H9 (cell line): ENCODE data around the gene PIGM. TPM values are rescaled to one million over a fixed set of nuclear protein-coding genes. Genes with fewer than 3 reads are reported as not detected.

ENCODE experiments used
- DNase-seq: peaks from one replicate; pipeline ENCODE4 v3.0.0-alpha.2; 2017
- H2AFZ ChIP-seq: one replicate; pipeline ENCODE4 v1.6.1; 2013; ENCODE audit warnings: mild to moderate bottlenecking, low read length, control low read depth, moderate library complexity
- H2AK5ac ChIP-seq: 2 replicates; pipeline ENCODE4 v1.6.1; 2013; ENCODE audit warnings: low read length, control low read depth, mixed read lengths; ENCODE audit not compliant: insufficient read length
- H2BK120ac ChIP-seq: one replicate; pipeline ENCODE4 v1.6.1; 2013; ENCODE audit warnings: low read depth, mild to moderate bottlenecking, low read length, control low read depth, inconsistent platforms; ENCODE audit not compliant: poor library complexity, severe bottlenecking
- H2BK12ac ChIP-seq: 2 replicates; pipeline ENCODE4 v1.6.1; 2013; ENCODE audit warnings: low read length, control low read depth, mixed read lengths, low read depth; ENCODE audit not compliant: insufficient read length
- H2BK15ac ChIP-seq: 2 replicates; pipeline ENCODE4 v1.6.1; 2013; ENCODE audit warnings: low read depth, low read length, control low read depth
- H2BK20ac ChIP-seq: one replicate; pipeline ENCODE4 v1.6.1; 2013; ENCODE audit warnings: low read depth, mild to moderate bottlenecking, low read length, control low read depth, inconsistent platforms; ENCODE audit not compliant: poor library complexity, severe bottlenecking
- H2BK5ac ChIP-seq: 2 replicates; pipeline ENCODE4 v1.6.1; 2013; ENCODE audit warnings: low read length, control low read depth, mixed read lengths; ENCODE audit not compliant: insufficient read length
- H3K14ac ChIP-seq: 2 replicates; pipeline ENCODE4 v1.6.1; 2013; ENCODE audit warnings: low read length, control low read depth; ENCODE audit not compliant: insufficient read depth
- H3K18ac ChIP-seq: 2 replicates; pipeline ENCODE4 v1.6.1; 2013; ENCODE audit warnings: low read depth, mild to moderate bottlenecking, mixed read lengths, low read length, control low read depth; ENCODE audit not compliant: insufficient read length
- H3K23ac ChIP-seq: 2 replicates; pipeline ENCODE4 v1.6.1; 2013; ENCODE audit warnings: low read length, control low read depth, mixed read lengths, low read depth; ENCODE audit not compliant: insufficient read length
- H3K23me2 ChIP-seq: 2 replicates; pipeline ENCODE4 v1.6.1; 2013; ENCODE audit warnings: low read depth, mild to moderate bottlenecking, mixed read lengths, low read length, control low read depth; ENCODE audit not compliant: insufficient read length, poor library complexity, severe bottlenecking
- H3K27ac ChIP-seq: 2 replicates; pipeline ENCODE4 v1.5.1; 2013; ENCODE audit warnings: low read length, control low read depth, mixed read lengths, low read depth; ENCODE audit not compliant: insufficient read length
- H3K27me3 ChIP-seq: 2 replicates; pipeline ENCODE4 v1.6.1; 2013; ENCODE audit warnings: low read length, control low read depth, inconsistent platforms; ENCODE audit not compliant: insufficient read depth
- H3K4ac ChIP-seq: 2 replicates; pipeline ENCODE4 v1.6.1; 2013; ENCODE audit warnings: low read depth, mild to moderate bottlenecking, control low read depth, inconsistent platforms, low read length, moderate library complexity
- H3K4me1 ChIP-seq: 2 replicates; pipeline ENCODE4 v1.6.1; 2013; ENCODE audit warnings: low read length, control low read depth, inconsistent platforms; ENCODE audit not compliant: insufficient read depth
- H3K4me2 ChIP-seq: 2 replicates; pipeline ENCODE4 v1.6.1; 2013; ENCODE audit warnings: low read length, control low read depth, mixed read lengths; ENCODE audit not compliant: insufficient read length, insufficient read depth
- H3K56ac ChIP-seq: 2 replicates; pipeline ENCODE4 v1.6.1; 2013; ENCODE audit warnings: low read depth, mild to moderate bottlenecking, mixed read lengths, low read length, control low read depth; ENCODE audit not compliant: insufficient read length
- H3K79me1 ChIP-seq: 2 replicates; pipeline ENCODE4 v1.6.1; 2013; ENCODE audit warnings: low read depth, mild to moderate bottlenecking, moderate library complexity, low read length, control low read depth, inconsistent platforms; ENCODE audit not compliant: insufficient read depth, poor library complexity, severe bottlenecking
- H3K79me2 ChIP-seq: 2 replicates; pipeline ENCODE4 v1.6.1; 2013; ENCODE audit warnings: low read length, control low read depth, inconsistent platforms; ENCODE audit not compliant: insufficient read depth
- H3K9ac ChIP-seq: 2 replicates; pipeline ENCODE4 v1.6.1; 2013; ENCODE audit warnings: low read length, control low read depth, mixed read lengths; ENCODE audit not compliant: insufficient read length; ENCODE audit errors: extremely low read depth
- H3K9me3 ChIP-seq: one replicate; pipeline ENCODE4 v1.6.1; 2013; ENCODE audit warnings: low read depth, low read length, inconsistent platforms; ENCODE audit not compliant: control insufficient read depth
- H3T11ph ChIP-seq: one replicate; pipeline ENCODE4 v1.6.1; 2013; ENCODE audit warnings: mild to moderate bottlenecking, low read length, control low read depth, inconsistent platforms
- H4K20me1 ChIP-seq: one replicate; pipeline ENCODE4 v1.6.1; 2013; ENCODE audit not compliant: control insufficient read depth, insufficient read length, insufficient read depth
- H4K5ac ChIP-seq: 2 replicates; pipeline ENCODE4 v1.6.1; 2013; ENCODE audit warnings: low read depth, mild to moderate bottlenecking, mixed read lengths, low read length, control low read depth; ENCODE audit not compliant: insufficient read length
- H4K8ac ChIP-seq: replicated peaks from 2 replicates; pipeline ENCODE4 v1.6.1; 2013; ENCODE audit warnings: low read length, control low read depth, mixed read lengths, low read depth; ENCODE audit not compliant: insufficient read length
- H4K91ac ChIP-seq: 2 replicates; pipeline ENCODE4 v1.6.1; 2013; ENCODE audit warnings: low read depth, mild to moderate bottlenecking, moderate library complexity, mixed read lengths, low read length, control low read depth; ENCODE audit not compliant: insufficient read length
- H3K27ac Mint-ChIP-seq, 3 experiments: 2 replicates in 2 of 3; 3 replicates in 1 of 3; pipeline ENCODE4 v1.8.0; 2020 to 2021; ENCODE audit warnings: mixed read lengths in 3 of 3, mild to moderate bottlenecking in 1 of 3, moderate library complexity in 1 of 3
- H3K27me3 Mint-ChIP-seq: 2 replicates; pipeline ENCODE4 v1.8.0; 2021; ENCODE audit warnings: low read depth, mild to moderate bottlenecking, moderate library complexity, mixed read lengths
- H3K36me3 Mint-ChIP-seq, 3 experiments: 2 replicates in 2 of 3; 3 replicates in 1 of 3; pipeline ENCODE4 v1.8.0; 2020 to 2021; ENCODE audit warnings: low read depth in 3 of 3, mixed read lengths in 3 of 3; ENCODE audit not compliant: insufficient read depth in 1 of 3
- H3K4me1 Mint-ChIP-seq, 2 experiments: 2 replicates each; pipeline ENCODE4 v1.8.0; 2020; ENCODE audit warnings: mixed read lengths in 2 of 2
- H3K4me3 Mint-ChIP-seq, 2 experiments: 2 replicates in 1 of 2; 3 replicates in 1 of 2; pipeline ENCODE4 v1.8.0; 2020 to 2021; ENCODE audit warnings: mild to moderate bottlenecking in 2 of 2, mixed read lengths in 2 of 2, moderate library complexity in 1 of 2
- H3K9me3 Mint-ChIP-seq, 2 experiments: 2 replicates in 1 of 2; 3 replicates in 1 of 2; pipeline ENCODE4 v1.8.0; 2020; ENCODE audit warnings: mild to moderate bottlenecking in 2 of 2, mixed read lengths in 2 of 2, moderate library complexity in 1 of 2
- WGBS: extraction: QIAGEN DNeasy Blood & Tissue Kit; methylation state at CpG from one replicate; pipeline ENCODE4 v1.1.7; 2013; ENCODE audit warnings: missing lambda C conversion rate, low lambda C conversion rate, mixed read lengths; ENCODE audit not compliant: insufficient read length; ENCODE audit errors: extremely low coverage; 5-methylcytosine and 5-hydroxymethylcytosine counted together
- total RNA-seq: library from RNA; stranded (reverse); gene quantifications from 2 replicates; pipeline ENCODE4 v1.2.1, GENCODE V29; 2021
- TF ChIP-seq, protein P1 (sequence below): fragments of 200-600 bp; sonication (generic); conservative IDR thresholded peaks from 3 replicates; pipeline ENCODE4 v1.8.0; 2021; ENCODE audit warnings: antibody characterized with exemption, mild to moderate bottlenecking

Gene PIGM
- total RNA-seq, 1 experiment from 2014 or later, result 5.9 TPM

- H4K8ac ChIP-seq, result no peak overlapping the region
These were observed 24.9 kb upstream of the PIGM start for GRCh38 chr1:160056648-160057169.

More at GRCh38 chr1:160056648-160057169, 24.9 kb upstream of the PIGM start:
- Histone ChIP-seq H2AFZ (no peak overlapping the region), H3K9me3 (no peaks in the 10 kb centered on the region), H3K27ac (no peak overlapping the region), H3K9ac (no peak overlapping the region), H3K79me2 (no peaks in the 10 kb centered on the region), H3K4me2 (no peak overlapping the region), H3K56ac (no peak overlapping the region), H3K23ac (no peak overlapping the region), H4K5ac (no peak overlapping the region), H3T11ph (no peak overlapping the region), H2BK120ac (no peak overlapping the region), H3K18ac (no peak overlapping the region), H3K4ac (no peak overlapping the region), H3K14ac (no peak overlapping the region), H3K79me1 (no peaks in the 10 kb centered on the region), H4K20me1 (no peaks in the 10 kb centered on the region), H3K27me3 (no peaks in the 10 kb centered on the region), H2AK5ac (no peak overlapping the region), H2BK20ac (no peak overlapping the region), H3K23me2 (no peaks in the 10 kb centered on the region), H2BK15ac (no peak overlapping the region), H2BK12ac (no peak overlapping the region), H3K4me1 (no peaks in the 10 kb centered on the region), H2BK5ac (no peak overlapping the region), H4K91ac (no peak overlapping the region)
- TF ChIP-seq, protein P1, sequence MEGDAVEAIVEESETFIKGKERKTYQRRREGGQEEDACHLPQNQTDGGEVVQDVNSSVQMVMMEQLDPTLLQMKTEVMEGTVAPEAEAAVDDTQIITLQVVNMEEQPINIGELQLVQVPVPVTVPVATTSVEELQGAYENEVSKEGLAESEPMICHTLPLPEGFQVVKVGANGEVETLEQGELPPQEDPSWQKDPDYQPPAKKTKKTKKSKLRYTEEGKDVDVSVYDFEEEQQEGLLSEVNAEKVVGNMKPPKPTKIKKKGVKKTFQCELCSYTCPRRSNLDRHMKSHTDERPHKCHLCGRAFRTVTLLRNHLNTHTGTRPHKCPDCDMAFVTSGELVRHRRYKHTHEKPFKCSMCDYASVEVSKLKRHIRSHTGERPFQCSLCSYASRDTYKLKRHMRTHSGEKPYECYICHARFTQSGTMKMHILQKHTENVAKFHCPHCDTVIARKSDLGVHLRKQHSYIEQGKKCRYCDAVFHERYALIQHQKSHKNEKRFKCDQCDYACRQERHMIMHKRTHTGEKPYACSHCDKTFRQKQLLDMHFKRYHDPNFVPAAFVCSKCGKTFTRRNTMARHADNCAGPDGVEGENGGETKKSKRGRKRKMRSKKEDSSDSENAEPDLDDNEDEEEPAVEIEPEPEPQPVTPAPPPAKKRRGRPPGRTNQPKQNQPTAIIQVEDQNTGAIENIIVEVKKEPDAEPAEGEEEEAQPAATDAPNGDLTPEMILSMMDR, result no peak
- H3K27me3 Mint-ChIP-seq, result peaks cover 51% of the 10 kb centered on the region
- no peaks in the 10 kb centered on the region for H3K9me3 Mint-ChIP-seq
- H3K4me3 Mint-ChIP-seq, result no peak overlapping the region
- H3K27ac Mint-ChIP-seq, result no peak overlapping the region
- DNase-seq, result no peak
- peaks cover 8 to 15% of the 10 kb centered on the region in 2 experiments for H3K4me1 Mint-ChIP-seq
- no peaks in the 10 kb centered on the region for H3K36me3 Mint-ChIP-seq
- WGBS, result no CpG with 5 or more reads among the region's 1 CpG
